Raji (cell line): ENCODE measurements around the gene AP1S3.

Source experiments
- POLR2A ChIP-seq: IDR thresholded peaks from 2 replicates; pipeline ENCODE4 v1.6.1; 2011; ENCODE audit warnings: low read depth, low read length, control low read depth; ENCODE audit not compliant: insufficient read depth

The AP1S3 gene

DNA sequence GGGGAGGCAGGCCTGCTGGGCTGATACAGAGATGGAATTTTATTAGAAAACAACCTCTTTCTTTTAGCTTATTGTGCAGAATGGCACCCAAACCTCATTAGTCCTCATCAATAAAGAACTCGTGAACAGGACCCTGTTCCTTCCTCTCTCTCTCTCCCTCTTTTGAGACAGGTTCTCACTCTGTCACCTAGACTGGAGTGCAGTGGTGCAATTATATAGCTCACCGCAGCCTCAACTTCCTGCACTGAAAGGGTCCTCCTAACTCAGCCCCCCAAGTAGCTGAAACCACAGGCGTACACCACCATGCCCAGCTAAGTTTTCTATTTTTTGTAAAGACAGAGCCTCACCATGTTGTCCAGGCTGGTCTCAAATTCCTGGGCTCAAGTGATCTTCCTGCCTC lies 21.7 kb upstream of the AP1S3 start:
- no peak for TF ChIP-seq POLR2A

DNA sequence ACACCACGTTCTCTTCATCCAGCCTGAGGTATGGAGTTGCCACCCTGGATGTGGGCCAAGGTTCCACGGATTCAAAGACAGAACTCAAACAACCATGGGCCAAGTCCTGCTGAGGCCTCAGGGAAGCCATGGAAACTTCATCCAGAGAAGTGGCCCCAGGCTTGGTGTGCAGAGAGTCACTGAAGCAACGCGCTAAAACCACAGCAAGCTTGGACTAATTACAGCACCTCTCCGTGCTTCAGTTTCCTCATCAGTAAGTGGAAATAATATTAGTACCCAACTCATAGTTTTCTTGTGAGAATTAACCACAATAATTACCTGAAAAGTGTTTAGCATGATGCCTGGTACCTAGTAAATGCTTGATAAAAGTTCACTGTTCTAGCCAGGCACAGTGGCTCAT lies 19.2 kb upstream of the AP1S3 start:
- no peak for TF ChIP-seq POLR2A

DNA sequence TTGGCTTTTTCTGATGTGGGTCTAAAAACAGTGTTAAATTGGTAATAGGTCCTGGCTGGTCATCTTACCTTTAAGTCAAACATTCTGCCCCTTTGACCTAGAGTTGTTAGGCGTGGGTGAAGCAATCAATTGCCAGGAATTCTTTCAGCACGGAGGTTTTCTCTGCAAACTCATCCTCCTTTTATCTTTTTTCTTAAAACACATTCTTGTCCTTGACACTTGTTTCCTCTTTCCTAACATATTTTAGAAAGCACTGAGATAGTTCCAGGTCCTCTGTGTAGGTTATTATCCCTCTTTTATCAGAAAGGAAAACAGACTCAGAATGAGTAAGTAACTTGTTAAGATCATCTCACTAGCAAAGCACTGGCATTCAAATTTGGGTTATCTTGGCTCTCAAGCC lies 18.6 kb upstream of the AP1S3 start:
- no peak for TF ChIP-seq POLR2A

DNA sequence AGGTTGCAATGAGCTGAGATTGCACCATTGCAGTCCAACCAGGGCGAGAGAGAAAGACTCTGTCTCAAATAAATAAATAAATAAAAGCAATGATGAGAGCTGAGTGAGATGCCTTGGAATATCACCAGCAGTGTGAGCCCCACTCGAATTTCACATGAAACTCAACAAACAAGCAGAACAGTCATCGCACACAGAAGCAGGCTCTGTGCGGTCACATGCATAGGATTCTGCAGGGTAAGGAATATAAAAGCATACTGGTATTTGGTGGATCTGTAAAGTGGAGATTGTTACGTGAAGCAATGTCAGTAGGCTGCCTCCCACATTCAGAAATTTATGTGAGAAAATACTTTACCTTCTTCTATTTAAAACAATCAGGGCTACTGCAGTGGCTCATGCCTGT lies 18.0 kb upstream of the AP1S3 start:
- TF ChIP-seq POLR2A = no peak

DNA sequence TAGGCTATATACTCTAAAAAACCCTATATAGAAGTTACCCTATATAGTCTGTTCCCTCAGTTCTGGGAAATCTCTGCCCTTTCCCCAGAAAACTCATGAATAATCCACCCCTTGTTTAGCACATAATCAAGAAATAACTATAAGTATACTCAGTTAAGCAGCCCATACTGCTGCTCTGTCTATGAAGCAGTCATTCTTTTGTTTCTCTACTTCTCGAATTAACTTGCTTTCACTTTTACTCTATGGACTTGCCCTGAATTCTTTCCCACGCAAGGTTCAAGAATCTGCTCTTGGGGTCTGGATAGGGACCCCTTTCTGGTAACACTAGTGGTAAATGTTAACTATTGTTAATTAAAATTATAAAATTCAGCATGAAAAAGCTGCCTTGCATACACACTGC lies 17.4 kb upstream of the AP1S3 start:
- no peak for TF ChIP-seq POLR2A

DNA sequence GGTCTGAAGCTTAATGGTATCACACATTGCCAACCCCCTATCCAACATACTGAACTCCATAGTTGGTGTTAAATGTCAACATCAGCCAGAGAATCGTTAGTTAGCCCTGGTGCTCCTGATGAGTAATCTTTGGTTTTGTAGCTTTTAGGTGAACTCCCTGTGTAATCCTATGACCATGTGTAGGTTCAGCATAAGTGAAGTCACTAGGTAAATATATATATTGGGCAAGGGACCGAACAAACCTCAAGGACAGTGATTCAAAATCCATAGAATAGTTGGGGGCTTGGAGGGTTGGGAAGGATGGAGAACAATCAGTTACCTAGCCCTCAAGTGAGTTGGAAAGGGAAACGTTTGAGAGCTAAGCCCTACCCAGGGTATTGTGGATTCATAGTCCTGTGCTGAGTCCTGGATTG lies 16.0 kb upstream of the AP1S3 start:
- TF ChIP-seq POLR2A = no peak

DNA sequence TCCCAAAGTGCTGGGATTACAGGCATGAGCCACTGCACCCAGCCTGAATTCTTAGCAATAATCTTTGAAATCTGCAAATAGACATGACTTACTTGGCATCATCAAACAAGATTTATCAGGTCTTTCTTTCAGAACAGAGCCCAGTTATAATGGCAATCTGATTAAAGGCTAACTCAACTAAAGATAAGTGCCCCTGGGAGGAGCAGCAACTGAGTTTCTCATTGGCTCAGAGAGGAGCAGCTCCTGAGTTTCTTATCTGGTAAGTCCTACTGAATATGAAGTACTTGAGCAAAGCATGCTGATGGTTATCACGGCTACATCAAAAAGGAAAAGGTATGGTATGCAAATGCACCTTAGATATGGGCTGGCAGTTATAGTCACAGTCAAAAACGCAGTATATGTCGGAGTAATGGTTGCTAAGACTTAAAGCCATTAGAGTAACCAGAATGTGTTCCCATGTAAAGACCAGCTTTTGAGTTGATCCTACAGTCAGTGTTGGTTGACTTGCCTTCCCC lies 15.0 kb upstream of the AP1S3 start:
- no peak for TF ChIP-seq POLR2A

DNA sequence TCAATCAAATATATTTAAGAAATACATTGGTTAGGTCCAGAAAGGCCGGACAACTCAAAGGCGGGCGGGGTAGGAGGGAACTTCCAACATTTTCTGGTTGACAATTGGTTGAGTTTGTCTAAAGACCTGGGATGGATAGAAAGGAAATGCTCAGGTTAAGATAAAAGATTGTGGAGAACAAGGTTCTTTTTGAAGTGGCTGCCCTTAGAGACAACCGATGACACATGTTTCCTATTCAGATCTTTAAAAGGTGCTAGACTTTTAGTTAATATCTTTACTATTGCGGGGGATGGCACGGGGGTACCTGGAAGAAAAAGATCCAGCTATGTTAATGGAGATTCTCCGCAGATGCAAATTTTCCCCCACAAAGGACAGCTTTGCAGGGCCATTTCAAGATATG lies 10.0 kb upstream of the AP1S3 start:
- no peak for TF ChIP-seq POLR2A

DNA sequence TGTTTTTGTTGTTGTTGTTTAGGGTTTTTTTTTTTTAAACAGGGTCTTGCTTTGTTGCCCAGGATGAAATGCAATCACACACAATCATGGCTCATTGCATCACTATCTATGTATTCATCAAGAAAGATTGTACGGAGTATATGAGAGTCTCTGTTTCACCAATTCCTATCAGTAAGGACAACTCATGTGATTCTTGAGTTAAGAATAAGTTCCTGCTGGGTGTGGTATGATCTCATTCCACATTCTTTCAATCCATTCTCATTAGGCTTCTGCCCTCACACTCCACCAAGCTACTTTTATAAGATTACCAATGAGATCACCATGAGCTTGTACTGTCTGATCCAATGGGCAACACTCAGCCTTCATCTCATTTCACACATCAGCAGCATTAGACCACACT lies 9.1 kb upstream of the AP1S3 start:
- no peak for TF ChIP-seq POLR2A

DNA sequence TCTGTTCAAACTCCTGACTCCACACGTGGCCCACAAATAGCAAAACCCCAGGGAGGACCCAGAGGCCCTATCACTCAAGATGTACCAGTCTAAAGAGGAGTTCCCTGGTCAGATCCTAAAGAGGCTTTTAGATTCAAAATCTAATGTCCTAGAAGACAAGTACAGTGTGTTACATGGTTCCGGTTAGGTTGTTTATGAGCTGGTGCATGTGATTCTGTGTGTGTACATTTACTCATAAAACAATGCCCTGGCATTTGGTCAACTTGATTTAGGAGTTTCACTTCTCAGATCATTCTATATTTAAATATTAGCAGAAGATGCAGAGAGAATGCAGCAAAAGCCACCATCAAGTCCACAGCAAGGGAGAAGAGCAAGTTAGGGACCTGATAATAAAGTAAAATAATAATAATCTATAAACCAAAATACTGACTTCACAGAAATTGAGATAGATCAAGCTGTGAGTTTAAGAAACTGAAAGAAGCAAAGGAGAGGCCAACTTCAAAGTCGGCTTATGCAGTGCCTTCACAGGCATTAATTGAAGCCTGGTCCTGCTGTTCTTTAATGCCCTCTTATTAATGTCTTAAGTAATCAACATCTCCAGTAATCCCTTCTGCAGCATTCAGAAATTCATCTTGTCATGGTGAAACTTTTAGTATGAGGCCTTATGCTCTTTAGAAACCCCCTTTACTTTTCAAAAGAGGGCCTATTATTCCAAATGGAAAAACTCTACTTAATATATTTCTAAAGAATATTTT lies 4.2 kb upstream of the AP1S3 start:
- no peak for TF ChIP-seq POLR2A

DNA sequence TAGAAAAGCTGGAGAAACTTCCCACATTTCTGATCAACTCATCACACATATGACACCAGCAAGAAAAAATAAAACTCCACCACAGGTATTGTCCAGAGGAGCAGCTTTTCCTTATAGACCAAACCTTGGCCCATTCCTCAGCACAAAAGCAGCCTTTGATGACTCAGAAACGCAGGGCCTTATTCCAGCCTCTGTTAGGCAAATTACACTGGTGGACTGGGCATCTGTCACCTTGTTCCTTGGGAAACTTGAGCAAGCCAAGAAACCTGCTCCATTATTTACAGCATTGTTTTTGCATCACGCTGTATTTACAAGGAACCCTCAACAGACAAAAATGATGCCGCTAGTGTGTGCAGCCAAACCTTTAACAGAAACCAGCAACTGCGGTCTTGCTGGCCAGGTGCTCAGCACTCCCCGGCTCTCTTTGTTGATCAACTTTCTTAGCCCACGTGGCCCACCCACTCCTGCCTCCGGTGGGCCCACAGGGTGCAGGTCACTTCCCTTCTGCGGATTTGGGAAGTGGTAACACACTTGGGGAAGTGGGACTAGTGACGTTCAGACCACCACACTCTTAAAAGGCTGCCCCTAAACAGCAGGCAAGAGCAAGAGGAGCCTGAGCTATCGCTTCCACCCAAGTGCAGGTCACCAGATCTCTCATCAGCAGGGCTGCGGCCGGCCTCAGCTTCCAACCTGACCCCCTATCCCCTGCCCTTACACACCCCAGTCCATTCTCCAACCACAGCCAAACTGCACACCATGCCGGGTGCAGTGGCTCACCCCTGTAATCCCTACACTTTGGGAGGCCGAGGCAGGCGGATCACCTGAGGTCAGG lies 1.5 kb downstream of the AP1S3 start:
- TF ChIP-seq POLR2A = peak; percentile 63; the same call in 1 of the 2 replicates

DNA sequence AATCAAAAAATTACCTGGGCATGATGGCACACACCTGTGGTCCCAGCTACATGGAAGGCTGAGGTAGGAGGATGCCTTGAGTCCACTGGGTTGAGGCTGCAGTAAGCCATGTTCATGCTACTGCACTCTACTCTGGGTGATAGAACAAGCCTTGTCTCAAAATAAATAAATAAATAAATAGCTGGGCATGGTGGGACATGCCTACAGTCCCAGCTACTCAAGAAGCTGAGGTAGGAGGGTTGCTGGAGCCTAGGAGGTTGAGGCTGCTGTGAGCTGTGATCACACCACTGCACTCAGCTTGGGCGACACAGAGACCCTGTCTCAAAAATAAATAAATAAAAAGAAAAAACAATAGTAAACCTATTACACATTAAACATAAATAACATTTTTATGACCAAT lies 3.0 kb downstream of the AP1S3 start:
- TF ChIP-seq POLR2A = no peak

DNA sequence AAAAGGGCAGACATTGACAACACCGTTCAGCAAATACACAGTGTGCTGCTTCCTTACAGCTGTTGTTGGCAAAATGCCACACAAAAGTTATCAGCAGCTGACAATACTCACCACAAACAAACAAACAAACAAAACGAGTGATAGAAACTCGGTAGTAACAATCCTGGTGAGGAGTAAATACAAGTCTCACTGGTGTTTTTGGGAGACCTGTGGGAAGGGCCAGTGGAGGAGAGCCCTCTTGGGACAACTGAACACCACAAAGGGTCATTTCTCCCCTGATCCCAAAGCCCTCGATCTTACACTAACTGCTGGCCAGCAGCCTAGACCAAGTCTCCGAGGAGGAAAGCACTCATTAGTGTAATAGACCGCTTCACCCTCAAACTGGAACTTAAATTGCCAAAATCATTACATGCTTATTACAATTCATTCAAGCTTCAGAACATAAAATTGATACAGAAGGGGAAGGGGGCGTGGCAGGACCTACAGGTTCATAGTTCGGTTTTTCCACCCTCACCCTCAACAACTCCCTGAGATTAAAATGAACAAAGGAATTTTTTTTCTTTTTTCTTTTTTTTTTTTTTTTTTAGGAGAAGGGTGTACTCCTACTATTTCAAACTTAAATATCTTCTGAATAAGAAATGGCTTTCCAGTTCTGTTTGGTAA lies 5.0 kb downstream of the AP1S3 start:
- TF ChIP-seq POLR2A = no peak

DNA sequence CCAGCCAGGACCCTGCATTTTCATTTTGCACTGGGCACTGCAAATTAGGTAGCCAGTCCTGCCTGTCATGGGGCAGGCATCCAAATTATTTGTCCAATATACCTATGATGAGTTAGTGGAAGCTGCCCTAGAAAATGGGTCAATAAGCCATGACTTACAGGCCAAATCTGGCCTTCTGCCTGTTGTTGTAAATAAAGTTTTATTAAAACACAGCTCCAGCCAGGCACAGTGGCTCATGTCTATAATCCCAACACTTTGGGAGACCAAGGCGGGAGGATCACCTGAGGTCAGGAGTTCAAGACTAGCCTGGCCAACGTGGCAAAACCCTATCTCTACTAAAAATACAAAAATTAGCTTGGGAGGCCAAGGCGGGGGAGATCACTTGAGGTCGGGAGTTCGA lies 8.3 kb downstream of the AP1S3 start:
- TF ChIP-seq POLR2A = no peak

DNA sequence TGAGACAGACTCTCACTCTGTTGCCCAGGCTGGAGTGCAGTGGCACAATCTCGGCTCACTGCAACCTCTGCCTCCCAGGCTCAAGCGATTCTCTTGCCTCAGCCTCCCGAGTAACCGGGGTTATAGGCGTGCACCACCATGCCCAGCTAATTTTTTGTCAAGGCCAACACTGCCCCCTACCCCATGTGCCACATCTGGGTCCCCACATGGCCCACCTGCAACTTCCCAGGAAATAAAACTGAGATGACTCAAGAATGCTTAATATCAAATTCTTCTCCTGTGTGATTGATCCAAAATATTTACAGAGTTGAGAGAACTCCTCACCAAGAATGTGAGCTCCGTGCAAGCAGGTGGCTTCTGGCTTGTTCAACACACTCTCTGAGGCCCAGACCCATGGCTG lies 9.1 kb downstream of the AP1S3 start:
- no peak for TF ChIP-seq POLR2A

DNA sequence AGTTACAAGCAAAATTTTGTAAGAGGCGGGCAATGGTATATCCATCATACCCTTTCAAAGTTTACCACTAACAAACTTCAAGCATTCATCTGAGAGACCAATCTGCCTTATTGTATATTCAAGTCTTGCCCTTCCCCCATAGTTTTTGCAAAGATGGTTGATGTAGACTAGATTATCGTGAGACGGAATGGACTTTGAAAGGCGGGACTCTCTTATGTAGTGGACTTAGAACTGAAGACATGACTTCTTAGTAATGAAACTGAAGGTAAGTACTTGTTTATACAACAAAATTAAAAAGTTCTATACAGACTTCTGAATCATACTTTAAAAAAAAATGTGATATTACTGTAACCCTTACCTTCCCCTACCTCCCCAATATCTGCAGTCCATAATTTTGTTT lies 10.4 kb downstream of the AP1S3 start:
- no peak for TF ChIP-seq POLR2A
